ENCODE data around the gene BUB3. TPM values are rescaled to one million over a fixed set of nuclear protein-coding genes. Genes with fewer than 3 reads are reported as not detected.
"Not testable (repeated sequence)": the region's sequence is repeated elsewhere in the genome, so short reads cannot be mapped to it uniquely, and the experiment has no call there.

Gene BUB3
- total and polyA plus RNA-seq, 2 donors (not counting 1 experiment from before 2014, with no cell fraction given): 121 to 195 TPM

DNA sequence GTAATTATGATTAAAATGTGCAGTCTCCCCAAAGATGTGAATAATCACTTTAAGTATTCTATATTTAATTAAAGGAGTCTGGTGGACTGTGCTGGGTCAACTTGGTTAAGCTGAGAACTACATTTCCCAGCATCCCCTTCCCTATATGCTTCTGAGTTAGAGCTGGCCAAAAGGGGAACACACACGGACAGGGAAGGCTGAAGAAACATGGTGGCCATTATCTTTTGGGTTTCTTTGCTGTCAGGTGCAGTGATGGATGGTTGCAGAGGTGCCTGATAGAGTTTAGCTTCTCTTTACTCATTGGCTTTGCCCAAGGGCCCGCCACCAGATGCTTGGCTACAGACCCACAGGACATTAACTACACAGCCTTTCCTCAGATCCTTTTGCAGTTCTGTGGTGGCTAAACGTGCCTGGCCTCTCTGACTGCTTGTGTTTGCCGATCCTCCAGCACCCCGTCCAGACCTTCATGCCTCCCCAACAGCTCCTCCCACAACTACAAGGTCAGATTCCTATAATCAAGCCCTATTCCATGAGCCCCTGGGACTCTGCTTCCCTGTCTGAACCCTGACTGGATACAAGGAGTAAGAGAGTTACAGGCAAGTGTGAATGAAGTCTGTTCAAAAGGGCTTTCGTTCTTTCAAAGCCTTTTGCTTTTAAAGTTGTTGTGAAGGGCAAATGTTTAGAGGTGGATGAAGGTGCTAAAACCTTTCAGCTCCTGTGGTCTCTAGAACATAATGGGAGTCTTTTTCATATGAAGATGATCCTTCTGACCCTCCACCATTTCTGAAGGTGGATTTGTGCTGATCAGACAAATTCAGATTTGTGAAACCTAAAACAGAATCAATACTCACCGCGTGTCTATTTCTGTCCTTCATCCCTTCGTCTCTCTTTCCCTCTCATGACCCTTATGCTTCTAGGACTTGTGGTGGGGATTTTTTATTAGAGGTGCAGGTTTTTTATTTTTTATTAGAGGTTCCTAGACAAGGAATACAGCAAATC lies 21.5 kb downstream of the BUB3 start:
- H3K27me3 ChIP-seq (ENCODE audit: control insufficient read depth, insufficient read depth, low read length): no peaks in the 10 kb centered on the region
- H3K4me1 ChIP-seq (ENCODE audit: control insufficient read depth, extremely low read depth, insufficient read depth, low read length): no peaks in the 10 kb centered on the region
- no peak for DNase-seq (ENCODE audit: low read depth in 2 of 2)
- no peaks in the 10 kb centered on the region for H3K79me2 ChIP-seq (ENCODE audit: control insufficient read depth, insufficient read depth, low read length)
- no peak overlapping the region for H3K9ac ChIP-seq (ENCODE audit: insufficient read depth, low read length)
- H3K27ac ChIP-seq (ENCODE audit: insufficient read depth, low read length): no peak overlapping the region
- TF ChIP-seq EZH2 (IDR thresholded peaks at IDR 0.05; ENCODE audit: low read length, missing control alignments) (no peak), CTCF (conservative IDR thresholded peaks at IDR 0.05 in 1 of 2, IDR thresholded peaks at IDR 0.05 in 1 of 2; ENCODE audit: low read depth in 1 of 2, low read length in 2 of 2) (no peak)
- H2AFZ ChIP-seq (ENCODE audit: low read length): no peak overlapping the region
- peaks cover 3% of the 10 kb centered on the region for H3K36me3 ChIP-seq (ENCODE audit: control insufficient read depth, insufficient read depth, low read length)
- H3K9me3 ChIP-seq (ENCODE audit: control insufficient read depth, insufficient read depth, low read depth, low read length): no peaks in the 10 kb centered on the region
- no peak overlapping the region for H3K4me2 ChIP-seq (ENCODE audit: extremely low read depth, insufficient read depth, low read length)
- H4K20me1 ChIP-seq (ENCODE audit: control insufficient read depth, extremely low read depth, insufficient read depth, low read length): no peaks in the 10 kb centered on the region
- H3K4me3 ChIP-seq (replicated peaks in 1 of 4; ENCODE audit: control extremely low read depth in 1 of 4, insufficient read depth in 1 of 4, low read depth in 3 of 4, low read length in 4 of 4): no peak overlapping the region

DNA sequence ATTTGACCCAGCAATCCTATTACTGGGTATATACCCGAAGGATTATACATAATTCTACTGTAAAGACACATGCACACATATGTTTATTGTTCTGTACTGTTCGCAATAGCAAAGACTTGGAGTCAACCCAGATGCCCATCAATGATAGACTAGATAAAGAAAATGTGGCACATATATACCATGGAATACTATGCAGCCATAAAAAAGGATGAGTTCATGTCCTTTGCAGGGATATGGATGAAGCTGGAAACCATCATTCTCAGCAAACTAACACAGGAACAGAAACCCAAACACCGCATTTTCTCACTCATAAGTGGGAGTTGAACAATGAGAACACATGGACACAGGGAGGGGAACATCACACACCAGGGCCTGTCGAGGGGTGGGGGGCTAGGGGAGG lies 24.2 kb downstream of the BUB3 start:
- DNase-seq (ENCODE audit: low read depth in 2 of 2); H3K9ac ChIP-seq (ENCODE audit: insufficient read depth, low read length); H2AFZ ChIP-seq (ENCODE audit: low read length); H3K4me1 ChIP-seq (ENCODE audit: control insufficient read depth, extremely low read depth, insufficient read depth, low read length); H3K79me2 ChIP-seq (ENCODE audit: control insufficient read depth, insufficient read depth, low read length); H3K27me3 ChIP-seq (ENCODE audit: control insufficient read depth, insufficient read depth, low read length); H3K4me3 ChIP-seq (replicated peaks in 1 of 4; ENCODE audit: control extremely low read depth in 1 of 4, insufficient read depth in 1 of 4, low read depth in 3 of 4, low read length in 4 of 4); H3K27ac ChIP-seq (ENCODE audit: insufficient read depth, low read length); H4K20me1 ChIP-seq (ENCODE audit: control insufficient read depth, extremely low read depth, insufficient read depth, low read length); H3K9me3 ChIP-seq (ENCODE audit: control insufficient read depth, insufficient read depth, low read depth, low read length); H3K4me2 ChIP-seq (ENCODE audit: extremely low read depth, insufficient read depth, low read length); H3K36me3 ChIP-seq (ENCODE audit: control insufficient read depth, insufficient read depth, low read length): not testable (repeated sequence)

- Histone ChIP-seq H4K20me1 (ENCODE audit: control insufficient read depth, extremely low read depth, insufficient read depth, low read length) (no peaks in the 10 kb centered on the region), H3K36me3 (ENCODE audit: control insufficient read depth, insufficient read depth, low read length) (peaks cover 2% of the 10 kb centered on the region), H3K79me2 (ENCODE audit: control insufficient read depth, insufficient read depth, low read length) (no peaks in the 10 kb centered on the region), H3K9me3 (ENCODE audit: control insufficient read depth, insufficient read depth, low read depth, low read length) (no peaks in the 10 kb centered on the region), H3K27me3 (ENCODE audit: control insufficient read depth, insufficient read depth, low read length) (no peaks in the 10 kb centered on the region), H3K9ac (ENCODE audit: insufficient read depth, low read length) (no peak overlapping the region), H3K4me2 (ENCODE audit: extremely low read depth, insufficient read depth, low read length) (no peak overlapping the region), H3K27ac (ENCODE audit: insufficient read depth, low read length) (no peak overlapping the region), H3K4me1 (ENCODE audit: control insufficient read depth, extremely low read depth, insufficient read depth, low read length) (no peaks in the 10 kb centered on the region), H2AFZ (ENCODE audit: low read length) (no peak overlapping the region), H3K4me3 (replicated peaks in 1 of 4; ENCODE audit: control extremely low read depth in 1 of 4, insufficient read depth in 1 of 4, low read depth in 3 of 4, low read length in 4 of 4) (no peak overlapping the region)
- DNase-seq (ENCODE audit: low read depth in 2 of 2): no peak
- no peak for TF ChIP-seq CTCF (conservative IDR thresholded peaks at IDR 0.05 in 1 of 2, IDR thresholded peaks at IDR 0.05 in 1 of 2; ENCODE audit: low read depth in 1 of 2, low read length in 2 of 2)
- TF ChIP-seq EZH2 (IDR thresholded peaks at IDR 0.05; ENCODE audit: low read length, missing control alignments): no peak
These were observed 26.2 kb downstream of the BUB3 start for GRCh38 chr10:123180101-123181090.
